Thyroid gland (tissue), 4 donors: ENCODE data around the gene ITIH6.

Experiments
- POLR2A ChIP-seq, 2 donors: fragments of 450-650 bp; IDR thresholded peaks; one replicate each; pipeline ENCODE4 v1.6.1; 2017; ENCODE audit warnings: antibody characterized with exemption in 2 of 2, mild to moderate bottlenecking in 2 of 2, moderate library complexity in 1 of 2
- TF ChIP-seq, protein P1 (sequence below), 6 experiments: fragments of 200-600 bp in 3 of 6; fragments of 450-650 bp in 3 of 6; sonication (generic) in 3 of 6; IDR thresholded peaks; one replicate each; pipeline ENCODE4 v1.5.1; 2016 to 2019; ENCODE audit warnings: antibody characterized with exemption in 6 of 6, mild to moderate bottlenecking in 2 of 6, inconsistent platforms in 1 of 6, moderate library complexity in 1 of 6

- no peak for TF ChIP-seq POLR2A (IDR thresholded peaks at IDR 0.05)
- TF ChIP-seq, protein P1, sequence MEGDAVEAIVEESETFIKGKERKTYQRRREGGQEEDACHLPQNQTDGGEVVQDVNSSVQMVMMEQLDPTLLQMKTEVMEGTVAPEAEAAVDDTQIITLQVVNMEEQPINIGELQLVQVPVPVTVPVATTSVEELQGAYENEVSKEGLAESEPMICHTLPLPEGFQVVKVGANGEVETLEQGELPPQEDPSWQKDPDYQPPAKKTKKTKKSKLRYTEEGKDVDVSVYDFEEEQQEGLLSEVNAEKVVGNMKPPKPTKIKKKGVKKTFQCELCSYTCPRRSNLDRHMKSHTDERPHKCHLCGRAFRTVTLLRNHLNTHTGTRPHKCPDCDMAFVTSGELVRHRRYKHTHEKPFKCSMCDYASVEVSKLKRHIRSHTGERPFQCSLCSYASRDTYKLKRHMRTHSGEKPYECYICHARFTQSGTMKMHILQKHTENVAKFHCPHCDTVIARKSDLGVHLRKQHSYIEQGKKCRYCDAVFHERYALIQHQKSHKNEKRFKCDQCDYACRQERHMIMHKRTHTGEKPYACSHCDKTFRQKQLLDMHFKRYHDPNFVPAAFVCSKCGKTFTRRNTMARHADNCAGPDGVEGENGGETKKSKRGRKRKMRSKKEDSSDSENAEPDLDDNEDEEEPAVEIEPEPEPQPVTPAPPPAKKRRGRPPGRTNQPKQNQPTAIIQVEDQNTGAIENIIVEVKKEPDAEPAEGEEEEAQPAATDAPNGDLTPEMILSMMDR (IDR thresholded peaks at IDR 0.05): no peak
These were observed 89.7 kb downstream of the ITIH6 start for GRCh38 chrX:54708404-54708803.
